ENCODE data around the gene STON2.

The STON2 gene, protein sequence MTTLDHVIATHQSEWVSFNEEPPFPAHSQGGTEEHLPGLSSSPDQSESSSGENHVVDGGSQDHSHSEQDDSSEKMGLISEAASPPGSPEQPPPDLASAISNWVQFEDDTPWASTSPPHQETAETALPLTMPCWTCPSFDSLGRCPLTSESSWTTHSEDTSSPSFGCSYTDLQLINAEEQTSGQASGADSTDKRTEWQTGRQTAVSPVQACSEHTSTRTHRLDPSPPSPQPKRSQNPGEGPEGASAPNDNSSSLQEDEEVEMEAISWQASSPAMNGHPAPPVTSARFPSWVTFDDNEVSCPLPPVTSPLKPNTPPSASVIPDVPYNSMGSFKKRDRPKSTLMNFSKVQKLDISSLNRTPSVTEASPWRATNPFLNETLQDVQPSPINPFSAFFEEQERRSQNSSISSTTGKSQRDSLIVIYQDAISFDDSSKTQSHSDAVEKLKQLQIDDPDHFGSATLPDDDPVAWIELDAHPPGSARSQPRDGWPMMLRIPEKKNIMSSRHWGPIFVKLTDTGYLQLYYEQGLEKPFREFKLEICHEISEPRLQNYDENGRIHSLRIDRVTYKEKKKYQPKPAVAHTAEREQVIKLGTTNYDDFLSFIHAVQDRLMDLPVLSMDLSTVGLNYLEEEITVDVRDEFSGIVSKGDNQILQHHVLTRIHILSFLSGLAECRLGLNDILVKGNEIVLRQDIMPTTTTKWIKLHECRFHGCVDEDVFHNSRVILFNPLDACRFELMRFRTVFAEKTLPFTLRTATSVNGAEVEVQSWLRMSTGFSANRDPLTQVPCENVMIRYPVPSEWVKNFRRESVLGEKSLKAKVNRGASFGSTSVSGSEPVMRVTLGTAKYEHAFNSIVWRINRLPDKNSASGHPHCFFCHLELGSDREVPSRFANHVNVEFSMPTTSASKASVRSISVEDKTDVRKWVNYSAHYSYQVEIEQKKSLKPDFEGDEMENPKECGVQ

DNA sequence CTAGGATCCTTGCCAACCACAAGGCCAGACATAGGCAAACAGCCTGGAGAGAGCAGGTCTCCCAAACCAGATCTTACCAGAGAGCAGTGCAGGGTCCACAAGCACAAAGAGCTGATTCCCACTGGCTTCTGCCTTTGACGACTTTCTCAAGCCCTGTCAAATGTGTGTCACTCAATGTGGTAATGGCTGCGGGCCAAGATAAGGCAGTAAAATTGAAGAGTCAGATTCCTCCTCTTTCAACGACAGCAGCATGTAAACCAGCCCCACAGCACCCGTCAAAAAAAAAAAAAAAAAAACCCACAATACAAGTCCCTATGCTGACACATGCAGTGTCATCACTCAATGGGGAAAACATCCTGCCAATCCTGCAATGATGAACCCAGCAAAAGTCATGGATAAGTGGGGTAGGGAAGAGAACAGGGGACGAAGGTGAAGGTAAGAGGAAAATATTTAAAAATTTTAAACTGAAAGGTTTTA lies at the start of gene STON2:
STON2 (minus strand) TSS at position 123 of the 477 bp plus-strand sequence. CDS start 1,942 bp downstream, outside the sequence.
- DNase-seq (ENCODE audit: extremely low read depth, low read depth): no peak
- TF ChIP-seq, protein P1, sequence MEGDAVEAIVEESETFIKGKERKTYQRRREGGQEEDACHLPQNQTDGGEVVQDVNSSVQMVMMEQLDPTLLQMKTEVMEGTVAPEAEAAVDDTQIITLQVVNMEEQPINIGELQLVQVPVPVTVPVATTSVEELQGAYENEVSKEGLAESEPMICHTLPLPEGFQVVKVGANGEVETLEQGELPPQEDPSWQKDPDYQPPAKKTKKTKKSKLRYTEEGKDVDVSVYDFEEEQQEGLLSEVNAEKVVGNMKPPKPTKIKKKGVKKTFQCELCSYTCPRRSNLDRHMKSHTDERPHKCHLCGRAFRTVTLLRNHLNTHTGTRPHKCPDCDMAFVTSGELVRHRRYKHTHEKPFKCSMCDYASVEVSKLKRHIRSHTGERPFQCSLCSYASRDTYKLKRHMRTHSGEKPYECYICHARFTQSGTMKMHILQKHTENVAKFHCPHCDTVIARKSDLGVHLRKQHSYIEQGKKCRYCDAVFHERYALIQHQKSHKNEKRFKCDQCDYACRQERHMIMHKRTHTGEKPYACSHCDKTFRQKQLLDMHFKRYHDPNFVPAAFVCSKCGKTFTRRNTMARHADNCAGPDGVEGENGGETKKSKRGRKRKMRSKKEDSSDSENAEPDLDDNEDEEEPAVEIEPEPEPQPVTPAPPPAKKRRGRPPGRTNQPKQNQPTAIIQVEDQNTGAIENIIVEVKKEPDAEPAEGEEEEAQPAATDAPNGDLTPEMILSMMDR (IDR thresholded peaks at IDR 0.05; ENCODE audit: low read depth, low read length): no peak

DNA sequence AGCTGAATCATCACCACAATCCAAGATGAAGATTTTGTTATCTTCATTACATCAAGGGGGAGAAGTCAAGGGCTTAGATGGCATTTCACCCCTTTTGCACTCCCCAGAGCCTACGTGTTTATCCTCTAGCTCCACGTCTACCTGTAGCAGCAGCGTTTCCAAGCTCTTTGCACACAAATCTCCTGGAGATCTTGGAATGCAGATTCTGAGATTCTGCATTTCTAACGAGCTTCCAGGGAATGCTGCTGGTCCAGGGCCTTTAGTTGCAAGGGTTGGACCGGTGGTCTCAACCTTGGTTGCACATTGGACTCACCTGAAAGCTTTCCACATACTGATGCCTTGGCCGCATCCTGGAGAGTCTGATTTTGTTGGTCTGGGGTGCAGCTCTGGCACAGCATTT lies 49.5 kb upstream of the STON2 start:
- DNase-seq (ENCODE audit: extremely low read depth, low read depth): no peak
- TF ChIP-seq, protein P1 (IDR thresholded peaks at IDR 0.05; ENCODE audit: low read depth, low read length): no peak

DNA sequence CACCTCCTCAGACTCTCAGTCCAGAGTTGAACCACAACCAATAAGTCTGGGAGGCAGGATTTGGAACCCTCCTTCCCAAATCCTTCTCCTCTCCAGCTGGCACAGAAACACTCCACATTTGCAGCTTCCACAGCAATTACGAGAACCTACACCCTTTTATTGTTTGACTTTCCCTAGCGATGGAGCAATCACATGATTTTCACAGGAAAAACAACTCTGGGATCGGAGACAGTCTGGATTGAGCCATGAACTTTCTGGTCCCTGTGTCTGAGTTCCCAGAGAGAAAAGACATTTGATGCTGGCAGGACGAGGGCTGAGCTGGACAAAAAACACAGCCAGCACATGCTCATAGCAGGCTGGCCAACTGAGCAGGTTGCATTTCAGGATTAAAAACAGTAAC lies 49.0 kb upstream of the STON2 start:
- TF ChIP-seq, protein P1 (IDR thresholded peaks at IDR 0.05; ENCODE audit: low read depth, low read length): no peak
- DNase-seq (ENCODE audit: extremely low read depth, low read depth): no peak

DNA sequence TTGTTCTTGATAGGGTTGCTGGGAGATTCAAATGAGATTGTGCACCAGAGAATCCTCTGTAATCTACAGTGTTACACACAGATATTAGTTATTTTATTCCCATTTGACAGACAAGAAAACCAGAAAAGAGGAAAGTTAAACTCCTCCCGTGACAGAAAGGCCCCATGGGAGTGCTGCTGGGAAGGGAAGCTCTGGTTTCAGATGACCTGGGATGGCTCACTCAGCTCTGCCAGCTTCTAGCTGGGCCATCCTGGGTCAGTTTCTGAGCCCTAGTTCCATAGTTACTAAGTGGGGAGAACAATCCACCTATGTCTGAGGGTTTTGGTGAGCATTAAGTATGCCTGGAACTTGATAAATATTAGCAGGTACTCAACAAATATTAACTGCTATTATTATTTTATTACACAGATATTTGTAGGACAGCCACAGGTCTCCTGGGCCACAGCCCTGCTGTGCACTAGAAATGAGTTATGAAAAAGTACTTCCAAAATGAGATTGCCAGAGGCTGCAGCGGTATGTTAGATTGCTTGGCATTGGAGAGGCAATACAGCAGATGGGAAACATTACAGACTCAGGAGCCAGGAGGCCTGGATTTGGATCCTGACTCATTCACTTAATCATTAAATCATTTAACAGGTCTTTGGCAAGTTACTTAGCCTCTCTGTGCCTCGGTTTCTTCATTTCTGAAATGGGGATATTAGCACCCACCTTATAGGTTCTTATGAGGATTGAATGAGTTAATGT lies 47.1 kb upstream of the STON2 start:
- no peak for DNase-seq (ENCODE audit: extremely low read depth, low read depth)
- TF ChIP-seq, protein P1 (IDR thresholded peaks at IDR 0.05; ENCODE audit: low read depth, low read length): no peak

DNA sequence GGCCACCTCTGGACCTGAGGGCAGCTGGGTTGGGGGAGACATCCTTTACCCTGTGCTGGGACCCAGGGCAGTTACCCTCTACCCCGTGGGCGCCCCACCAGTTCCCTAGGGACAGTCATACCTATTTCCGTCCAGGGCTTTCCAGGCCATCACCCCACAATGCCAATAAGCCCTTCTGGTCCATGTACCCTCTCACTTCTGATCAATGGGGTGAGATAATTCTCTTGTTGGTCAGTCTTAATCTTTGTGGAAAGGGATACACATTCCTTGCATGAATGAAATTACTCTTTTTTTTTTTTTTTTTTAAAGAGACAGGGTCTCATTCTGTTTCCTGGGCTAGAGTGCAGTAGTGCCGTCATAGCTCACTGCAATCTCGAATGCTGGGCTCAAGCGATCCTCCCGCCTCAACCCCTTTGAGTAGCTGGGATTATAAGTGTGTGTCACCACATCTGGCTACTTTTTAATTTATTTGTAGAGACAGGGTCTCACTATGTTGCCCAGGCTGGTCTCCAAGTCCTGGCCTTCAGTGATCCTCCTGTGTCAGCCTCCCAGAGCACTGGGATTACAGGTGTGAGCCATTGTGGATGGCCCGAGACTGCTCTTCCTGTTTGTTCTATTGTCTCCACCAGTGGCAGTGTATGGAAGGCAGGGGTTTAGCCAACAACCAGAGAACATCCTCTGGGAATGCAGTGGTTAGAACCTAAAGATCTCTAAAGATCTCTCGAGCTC lies 46.3 kb upstream of the STON2 start:
- TF ChIP-seq, protein P1 (IDR thresholded peaks at IDR 0.05; ENCODE audit: low read depth, low read length): no peak
- no peak for DNase-seq (ENCODE audit: extremely low read depth, low read depth)

DNA sequence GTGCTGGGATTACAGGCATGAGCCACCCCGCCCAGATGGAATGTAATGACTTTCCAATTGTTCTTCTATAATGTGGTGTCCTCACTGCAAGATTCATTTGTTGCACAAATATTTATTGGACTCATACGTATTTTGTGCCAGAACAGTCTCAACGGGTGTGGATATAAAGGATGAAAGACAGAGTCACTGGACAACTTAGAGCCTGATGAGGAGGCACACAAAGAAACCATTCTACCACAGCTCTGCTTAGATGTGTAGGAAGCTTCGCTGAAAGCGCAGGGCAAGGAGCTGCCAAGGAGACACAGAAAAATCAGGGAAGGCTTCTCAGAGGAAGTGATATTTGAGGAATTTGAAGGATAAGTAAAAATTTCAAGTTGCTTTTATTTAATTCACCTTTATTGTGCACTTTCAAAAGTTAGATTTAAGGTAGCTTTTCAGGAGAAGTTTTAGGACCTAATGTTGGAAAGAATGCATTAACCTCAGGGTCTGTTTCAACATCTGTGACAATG lies 41.6 kb upstream of the STON2 start:
- DNase-seq (ENCODE audit: extremely low read depth, low read depth): no peak

More for the DNA sequence above, 41.6 kb upstream of the STON2 start:
- TF ChIP-seq, protein P1 (IDR thresholded peaks at IDR 0.05; ENCODE audit: low read depth, low read length): no peak

All from AG09319 (cell line).